ENCODE results near the gene DOCK11.

- TF ChIP-seq CTCF (IDR thresholded peaks at IDR 0.05) (no peak), POLR2A (IDR thresholded peaks at IDR 0.05) (no peak)
Observed at GRCh38 chrX:118718737-118719136, 223.1 kb downstream of the DOCK11 start.

Data from uterus (tissue), 2 donors.